HG03521 (cell line): Measurements from ENCODE around the gene FRG2C.
"Not testable (repeated sequence)": the region's sequence is repeated elsewhere in the genome, so short reads cannot be mapped to it uniquely, and the experiment has no call there.

Experiments
- ATAC-seq: cut with Tn5 transposase; IDR thresholded peaks from one replicate; pipeline ENCODE4 v1.9.1; 2021; ENCODE audit warnings: mild to moderate bottlenecking, moderate library complexity; ENCODE audit not compliant: unreplicated experiment

FRG2C gene

GRCh38 chr3:75664028-75664427 is at the start of gene FRG2C:
TSS of gene FRG2C (plus strand) at chr3:75664328. CDS start at chr3:75664380, 52 bp downstream.
- ATAC-seq = not testable (repeated sequence)

- not testable (repeated sequence) for ATAC-seq
These were observed 45.3 kb upstream of the FRG2C start for GRCh38 chr3:75618666-75619305.

- not testable (repeated sequence) for ATAC-seq
These were observed 44.6 kb upstream of the FRG2C start for GRCh38 chr3:75619481-75620031.

GRCh38 chr3:75621772-75622171 is 42.4 kb upstream of the FRG2C start:
- not testable (repeated sequence) for ATAC-seq

GRCh38 chr3:75623656-75624055 is 40.5 kb upstream of the FRG2C start:
- not testable (repeated sequence) for ATAC-seq

- not testable (repeated sequence) for ATAC-seq
These were observed 33.1 kb upstream of the FRG2C start for GRCh38 chr3:75630887-75631535.

- no peak for ATAC-seq
These were observed 32.6 kb upstream of the FRG2C start for GRCh38 chr3:75631541-75631940.

GRCh38 chr3:75638947-75639346 is 25.2 kb upstream of the FRG2C start:
- ATAC-seq = not testable (repeated sequence)

- ATAC-seq = not testable (repeated sequence)
These were observed 23.0 kb upstream of the FRG2C start for GRCh38 chr3:75641107-75641517.

- ATAC-seq = not testable (repeated sequence)
These were observed 20.9 kb upstream of the FRG2C start for GRCh38 chr3:75643031-75643800.

- not testable (repeated sequence) for ATAC-seq
These were observed 18.6 kb upstream of the FRG2C start for GRCh38 chr3:75645548-75645947.

- ATAC-seq = no peak
These were observed 13.9 kb upstream of the FRG2C start for GRCh38 chr3:75650191-75650590.

GRCh38 chr3:75655101-75655904 is 8.8 kb upstream of the FRG2C start:
- ATAC-seq = not testable (repeated sequence)

GRCh38 chr3:75655956-75656355 is 8.2 kb upstream of the FRG2C start:
- ATAC-seq = not testable (repeated sequence)

GRCh38 chr3:75658411-75659107 is 5.6 kb upstream of the FRG2C start:
- not testable (repeated sequence) for ATAC-seq

GRCh38 chr3:75659108-75659433 is 5.1 kb upstream of the FRG2C start:
- ATAC-seq = not testable (repeated sequence)

GRCh38 chr3:75665626-75666025 is 1.5 kb downstream of the FRG2C start:
- ATAC-seq = not testable (repeated sequence)

GRCh38 chr3:75667757-75668701 is 3.9 kb downstream of the FRG2C start:
- not testable (repeated sequence) for ATAC-seq
